Umbilical cord (tissue), 2 donors: ENCODE measurements around the gene MAS1L. TPM values are rescaled to one million over a fixed set of nuclear protein-coding genes. Genes with fewer than 3 reads are reported as not detected.
"Not testable (repeated sequence)": the region's sequence is repeated elsewhere in the genome, so short reads cannot be mapped to it uniquely, and the experiment has no call there.

Experiments used
- DNase-seq: peaks from one replicate; pipeline ENCODE4 v3.0.0-alpha.2; 2015; ENCODE audit warnings: low spot score
- total RNA-seq: library from RNA; depleted of rRNA; stranded (reverse); fragments of >200 nt; gene quantifications from one replicate; pipeline ENCODE4 v1.2.3, GENCODE V29; 2014; ENCODE audit warnings: low replicate concordance; ENCODE audit not compliant: insufficient read depth

MAS1L gene
- total RNA-seq, 1 donor from 2014 or later = 1.4 TPM

GRCh38 chr6:29483735-29484134, 4.0 kb downstream of the MAS1L start:
- no peak for DNase-seq

GRCh38 chr6:29483186-29483585, 4.6 kb downstream of the MAS1L start:
- DNase-seq = no peak

GRCh38 chr6:29479560-29479959, 8.2 kb downstream of the MAS1L start:
- DNase-seq = no peak

GRCh38 chr6:29478740-29479139, 9.0 kb downstream of the MAS1L start:
- no peak for DNase-seq

GRCh38 chr6:29477923-29478450, 9.8 kb downstream of the MAS1L start:
- peak; percentile 62 for DNase-seq

GRCh38 chr6:29474996-29475395, 12.8 kb downstream of the MAS1L start:
- no peak for DNase-seq

- no peak for DNase-seq
These were observed 21.5 kb downstream of the MAS1L start for GRCh38 chr6:29466241-29466640.

GRCh38 chr6:29465801-29466200, 22.0 kb downstream of the MAS1L start:
- DNase-seq = no peak

GRCh38 chr6:29465279-29465678, 22.5 kb downstream of the MAS1L start:
- no peak for DNase-seq

GRCh38 chr6:29462022-29462421, 25.7 kb downstream of the MAS1L start:
- no peak for DNase-seq

GRCh38 chr6:29461021-29461814, 26.5 kb downstream of the MAS1L start:
- no peak for DNase-seq

GRCh38 chr6:29456971-29457370, 30.8 kb downstream of the MAS1L start, which contains the start of the genes OR11A1 and OR2H1:
TSS of gene OR11A1 (minus strand) at chr6:29457071. CDS start at chr6:29427641, 29,430 bp downstream.
TSS of gene OR2H1 (plus strand) at chr6:29457155. CDS start at chr6:29461770, 4,615 bp downstream.
- no peak for DNase-seq

- DNase-seq = peak; percentile 24
These were observed 36.1 kb downstream of the MAS1L start for GRCh38 chr6:29451471-29452193.

GRCh38 chr6:29447670-29448069, 40.1 kb downstream of the MAS1L start:
- DNase-seq = peak; percentile 42

GRCh38 chr6:29444031-29444430, 43.7 kb downstream of the MAS1L start:
- DNase-seq = not testable (repeated sequence)

- DNase-seq = peak; percentile 42
These were observed 45.0 kb downstream of the MAS1L start for GRCh38 chr6:29442719-29443118.

- no peak for DNase-seq
These were observed 48.8 kb downstream of the MAS1L start, which contains the start of gene OR10C1 for GRCh38 chr6:29439006-29439405. TSS of gene OR10C1 (plus strand) at chr6:29439306. CDS start at chr6:29440016, 710 bp downstream.

GRCh38 chr6:29436730-29437129, 51.0 kb downstream of the MAS1L start:
- not testable (repeated sequence) for DNase-seq
